GM21576 (cell line): ENCODE measurements around the gene TMEM175.
"Not testable (repeated sequence)": the region's sequence is repeated elsewhere in the genome, so short reads cannot be mapped to it uniquely, and the experiment has no call there.

Experiments
- ATAC-seq: cut with Tn5 transposase; IDR thresholded peaks from one replicate; pipeline ENCODE4 v1.9.1; 2021; ENCODE audit warnings: mild to moderate bottlenecking, moderate library complexity; ENCODE audit not compliant: unreplicated experiment

TMEM175 gene

DNA sequence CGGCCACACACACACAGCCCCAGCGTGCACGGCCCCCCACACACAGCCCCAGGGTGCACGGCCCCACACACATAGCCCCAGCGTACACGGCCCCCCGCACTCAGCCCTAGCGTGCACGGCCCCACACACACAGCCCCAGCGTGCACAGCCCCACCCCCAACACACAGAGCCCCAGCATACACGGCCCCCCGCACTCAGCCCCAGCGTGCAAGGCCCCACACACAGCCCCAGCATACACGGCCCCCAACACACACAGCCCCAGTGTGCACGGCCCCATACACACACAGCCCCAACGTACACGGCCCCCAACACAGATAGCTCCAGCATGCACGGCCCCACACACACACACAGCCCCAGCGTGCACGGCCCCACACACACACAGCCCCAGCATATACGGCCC is 17.7 kb upstream of the TMEM175 start:
- ATAC-seq = no peak

DNA sequence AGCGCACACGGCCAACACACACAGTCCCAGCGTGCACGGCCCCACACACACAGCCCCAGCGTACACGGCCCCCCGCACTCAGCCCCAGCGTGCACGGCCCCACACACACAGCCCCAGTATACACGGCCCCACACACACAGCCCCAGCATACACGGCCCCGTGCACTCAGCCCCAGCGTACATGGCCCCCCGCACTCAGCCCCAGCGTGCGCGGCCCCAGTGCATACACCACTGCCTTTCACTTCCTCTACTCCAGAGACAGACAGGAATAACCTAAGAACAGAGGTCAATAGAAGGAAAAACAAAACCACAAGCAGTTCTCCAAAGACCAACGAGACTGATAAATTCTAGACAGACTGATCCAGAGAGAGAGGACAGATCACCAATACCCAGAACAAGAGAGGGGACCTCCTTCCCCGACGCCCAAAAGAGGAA is 17.2 kb upstream of the TMEM175 start:
- no peak for ATAC-seq

DNA sequence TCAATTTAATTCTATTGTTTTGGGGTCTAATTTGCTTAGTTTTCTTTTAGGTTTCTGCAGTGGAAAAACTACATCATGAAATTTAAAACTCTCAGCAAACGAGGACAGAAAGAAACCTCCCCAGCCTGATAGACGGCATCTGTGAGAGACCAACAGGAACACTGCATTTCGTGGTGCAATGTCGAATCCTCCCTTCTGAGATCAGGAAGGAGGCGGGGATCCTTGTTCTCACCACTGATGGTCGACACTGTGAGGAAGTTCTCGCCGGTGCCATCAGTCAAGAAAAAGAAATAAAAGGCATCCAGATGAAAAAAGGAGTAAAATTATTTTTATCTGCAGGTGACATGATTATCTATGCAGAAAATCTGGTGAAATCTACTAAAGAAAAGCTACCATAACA is 16.7 kb upstream of the TMEM175 start:
- ATAC-seq = no peak

DNA sequence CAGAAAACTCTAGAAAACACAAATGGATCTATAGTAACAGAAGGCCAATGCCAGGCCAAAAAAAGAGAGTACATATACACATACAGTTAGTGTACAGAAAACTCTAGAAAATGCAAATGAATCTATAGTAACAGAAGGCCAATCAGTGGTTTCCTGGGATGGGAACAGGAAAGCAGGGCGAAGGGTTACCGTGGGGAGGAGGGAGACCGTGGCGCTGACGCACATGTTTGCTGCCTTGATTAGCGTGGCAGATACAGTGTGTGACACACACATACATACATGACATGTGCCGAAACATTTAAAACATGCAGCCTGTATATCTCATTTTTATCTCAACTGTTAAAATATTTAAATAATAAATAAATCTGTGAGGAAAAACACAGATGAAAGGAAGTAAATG is 14.8 kb upstream of the TMEM175 start:
- no peak for ATAC-seq

DNA sequence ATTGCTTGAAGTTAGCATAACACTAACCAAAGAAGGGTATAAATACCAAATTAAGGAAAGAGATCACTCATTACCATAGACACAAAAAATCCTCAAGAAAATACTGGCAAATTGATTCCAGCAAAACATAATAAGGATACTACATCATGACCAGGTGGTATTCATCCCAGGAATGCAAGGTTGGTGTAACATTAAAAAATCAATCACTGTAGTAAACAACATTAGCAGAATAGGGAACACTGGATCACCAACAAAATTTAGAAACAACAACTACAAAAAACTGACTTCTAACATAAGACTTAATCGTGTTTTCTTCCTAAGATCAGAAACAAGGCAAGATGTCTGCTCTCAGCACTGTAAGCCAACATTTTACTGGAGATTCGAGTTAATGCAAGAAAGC is 14.3 kb upstream of the TMEM175 start:
- ATAC-seq = no peak

DNA sequence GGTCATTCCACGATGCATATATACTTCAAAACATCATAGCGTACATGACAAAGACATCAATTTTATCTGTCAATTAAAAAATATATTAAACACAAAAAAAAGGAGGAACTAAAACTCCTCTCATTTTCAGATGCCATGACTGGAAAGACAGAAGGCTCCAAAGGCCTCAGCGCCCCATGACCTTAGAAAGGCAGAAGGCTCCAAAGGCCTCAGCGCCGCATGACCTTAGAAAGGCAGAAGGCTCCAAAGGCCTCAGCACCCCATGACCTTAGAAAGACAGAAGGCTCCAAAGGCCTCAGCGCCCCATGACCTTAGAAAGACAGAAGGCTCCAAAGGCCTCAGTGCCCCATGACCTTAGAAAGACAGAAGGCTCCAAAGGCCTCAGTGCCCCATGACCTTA is 13.7 kb upstream of the TMEM175 start:
- not testable (repeated sequence) for ATAC-seq

DNA sequence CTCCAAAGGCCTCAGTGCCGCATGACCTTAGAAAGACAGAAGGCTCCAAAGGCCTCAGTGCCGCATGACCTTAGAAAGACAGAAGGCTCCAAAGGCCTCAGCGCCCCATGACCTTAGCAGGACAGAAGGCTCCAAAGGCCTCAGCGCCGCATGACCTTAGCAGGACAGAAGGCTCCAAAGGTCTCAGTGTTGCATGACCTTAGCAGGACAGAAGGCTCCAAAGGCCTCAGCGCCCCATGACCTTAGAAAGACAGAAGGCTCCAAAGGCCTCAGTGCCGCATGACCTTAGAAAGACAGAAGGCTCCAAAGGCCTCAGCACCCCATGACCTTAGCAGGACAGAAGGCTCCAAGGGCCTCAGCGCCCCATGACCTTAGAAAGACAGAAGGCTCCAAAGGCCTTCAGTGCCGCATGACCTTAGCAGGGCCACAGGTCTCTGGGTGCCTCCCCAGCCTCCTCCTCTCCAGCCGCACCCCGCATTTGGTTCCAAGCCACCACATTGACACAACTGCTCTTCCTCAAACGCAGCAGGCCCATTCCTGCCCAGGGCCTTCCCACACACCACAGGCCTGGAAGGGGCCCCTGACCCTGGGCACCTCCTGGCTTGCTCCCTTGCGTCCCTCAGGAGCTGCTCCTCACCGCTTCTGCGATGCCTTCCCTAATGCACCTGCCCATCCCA is 13.1 kb upstream of the TMEM175 start:
- ATAC-seq = not testable (repeated sequence)

DNA sequence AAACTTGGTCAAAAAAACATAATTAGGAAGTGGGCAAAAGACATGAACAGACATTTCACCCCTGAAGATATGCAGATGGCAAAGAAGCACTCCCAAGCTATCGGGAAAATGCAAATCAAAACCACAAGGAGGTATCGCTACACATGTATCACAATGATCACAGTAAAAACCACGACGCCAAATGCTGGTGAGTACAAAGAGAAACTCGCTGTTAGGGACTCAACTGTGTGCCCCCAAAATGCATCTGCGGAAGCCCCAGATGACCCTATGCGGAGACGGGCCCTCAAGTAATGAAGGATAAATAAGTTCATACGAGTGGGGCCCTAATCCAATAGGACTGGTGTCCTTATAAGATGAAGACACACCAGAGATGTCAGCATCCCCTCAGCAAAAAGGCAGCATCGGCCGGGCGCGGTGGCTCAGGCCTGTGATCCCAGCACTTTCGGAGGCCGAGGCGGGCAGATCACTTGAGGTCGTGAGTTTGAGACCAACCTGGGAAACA is 10.4 kb upstream of the TMEM175 start:
- peak; percentile 57 for ATAC-seq

DNA sequence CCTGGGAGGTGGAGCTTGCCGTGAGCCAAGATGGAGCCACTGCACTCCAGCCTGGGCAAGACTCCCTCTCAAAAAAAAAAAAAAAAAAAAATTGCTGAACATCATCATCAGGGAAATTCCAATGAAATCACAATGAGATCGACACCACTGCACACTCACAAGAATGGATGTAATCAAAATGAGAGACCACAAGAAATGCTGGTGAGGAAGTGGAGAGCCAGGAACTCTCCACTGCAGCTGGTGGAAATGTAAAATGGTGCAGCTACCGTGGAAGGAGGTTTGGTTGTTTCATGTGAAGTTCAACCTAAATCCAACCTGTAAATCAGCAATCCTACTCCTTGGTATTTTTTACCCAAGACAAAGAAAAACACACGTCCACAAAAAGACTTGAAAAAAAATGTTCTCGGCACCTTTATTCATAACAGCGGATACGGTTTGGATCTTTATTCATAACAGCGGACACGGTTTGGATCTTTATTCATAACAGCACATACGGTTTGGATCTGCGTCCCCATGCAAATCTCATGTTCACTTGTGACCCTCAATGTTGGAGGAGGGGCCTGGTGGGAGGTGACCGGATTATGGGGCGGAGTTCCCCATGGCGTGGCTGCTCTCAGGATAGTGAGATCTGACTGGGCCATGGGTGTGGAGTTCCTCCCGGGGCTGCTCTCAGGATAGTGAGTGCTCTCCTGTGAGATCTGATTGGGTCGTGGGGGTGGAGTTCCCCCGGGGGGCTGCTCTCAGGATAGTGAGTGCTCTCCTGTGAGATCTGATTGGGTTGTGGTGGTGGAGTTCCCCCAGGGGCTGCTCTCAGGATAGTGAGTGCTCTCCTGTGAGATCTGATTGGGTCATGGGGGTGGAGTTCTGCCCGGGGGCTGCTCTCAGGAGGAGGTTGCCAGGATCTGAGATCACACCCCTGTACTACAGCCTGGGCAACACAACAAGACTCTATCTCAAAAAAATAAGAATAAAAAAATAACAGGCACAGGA is 7.9 kb upstream of the TMEM175 start:
- ATAC-seq = peak; percentile 54

DNA sequence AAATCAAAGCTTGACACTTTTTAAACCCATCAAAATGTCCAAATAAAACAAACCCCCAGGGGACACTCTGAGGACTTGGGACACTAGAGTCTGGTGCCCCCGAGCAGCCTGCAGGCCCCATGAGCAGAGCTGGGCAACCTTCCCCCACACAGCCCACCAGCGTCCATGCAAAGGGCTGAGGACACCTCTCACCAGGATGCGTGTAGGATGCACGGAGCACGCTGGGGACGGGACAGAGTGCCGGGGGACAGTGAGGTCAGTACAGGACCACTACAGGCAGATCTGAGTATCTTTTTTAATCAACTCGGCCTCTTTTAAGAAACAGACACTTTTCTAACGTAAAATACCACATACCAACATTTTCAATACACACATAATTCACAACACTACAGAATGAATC is 7.1 kb upstream of the TMEM175 start:
- no peak for ATAC-seq

DNA sequence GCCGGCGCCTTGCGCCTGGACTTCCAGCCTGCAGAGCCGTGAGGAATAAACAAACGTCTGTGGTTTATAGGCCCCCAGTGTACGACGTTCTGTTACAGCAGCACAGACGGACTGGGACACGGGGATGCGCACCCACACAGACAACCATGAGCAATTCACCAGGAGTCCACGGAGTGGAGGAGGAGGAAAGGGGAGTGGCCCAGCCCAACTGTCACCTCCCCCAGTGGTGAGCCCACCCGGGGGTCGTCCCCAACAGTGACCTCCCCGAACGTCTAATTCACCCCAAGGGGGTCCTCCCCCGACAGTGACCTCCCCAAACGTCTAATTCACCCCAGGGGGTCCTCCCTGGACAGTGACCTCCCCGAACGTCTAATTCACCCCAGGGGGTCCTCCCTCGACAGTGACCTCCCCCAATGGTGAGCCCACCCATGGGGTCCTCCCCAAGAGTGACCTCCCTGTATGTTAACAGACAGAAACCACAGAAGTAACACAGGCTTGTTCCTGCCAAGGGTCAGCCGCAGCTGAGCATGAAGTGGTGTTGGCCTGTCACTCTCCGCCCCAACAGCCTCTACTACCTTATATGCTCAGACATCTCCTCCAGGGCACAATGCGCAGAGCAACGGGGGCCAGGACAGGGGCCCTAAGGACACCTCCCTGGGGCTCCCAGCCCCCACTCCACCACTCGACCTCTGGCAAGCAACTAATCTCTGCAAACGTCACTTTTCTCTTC is 6.3 kb upstream of the TMEM175 start:
- no peak for ATAC-seq

DNA sequence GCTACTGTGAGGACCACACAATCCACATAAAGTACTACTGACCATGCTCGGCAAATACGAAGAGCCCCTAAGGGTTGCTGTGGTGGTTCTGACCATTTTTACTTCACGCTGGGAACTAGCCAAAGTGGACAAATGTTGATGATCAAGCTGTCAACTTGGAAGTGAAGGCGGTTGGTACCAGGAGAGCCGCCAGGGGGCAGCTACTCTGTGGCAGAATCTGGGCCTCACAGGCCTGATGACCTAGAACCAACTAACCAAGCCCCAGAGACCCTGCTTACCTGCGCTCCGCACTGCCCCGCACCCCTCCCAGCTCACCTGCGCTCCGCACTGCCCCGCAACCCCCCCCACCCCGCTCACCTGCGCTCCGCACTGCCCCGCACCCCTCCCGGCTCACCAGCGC is 5.7 kb upstream of the TMEM175 start:
- ATAC-seq = no peak

DNA sequence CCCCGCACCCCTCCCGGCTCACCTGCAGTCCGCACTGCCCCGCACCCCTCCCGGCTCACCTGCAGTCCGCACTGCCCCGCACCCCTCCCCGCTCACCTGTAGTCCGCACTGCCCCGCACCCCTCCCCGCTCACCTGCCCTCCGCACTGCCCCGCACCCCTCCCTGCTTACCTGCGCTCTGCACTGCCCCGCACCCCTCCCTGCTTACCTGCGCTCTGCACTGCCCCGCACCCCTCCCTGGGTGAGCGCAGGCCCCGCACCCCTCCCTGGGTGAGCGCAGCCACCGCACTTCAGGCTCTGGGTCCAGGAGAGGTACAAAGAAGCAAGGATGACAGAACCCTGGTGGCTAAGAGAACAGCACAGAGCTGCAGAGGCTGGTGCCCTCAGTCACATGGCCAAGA is 4.7 kb upstream of the TMEM175 start:
- ATAC-seq = not testable (repeated sequence)

DNA sequence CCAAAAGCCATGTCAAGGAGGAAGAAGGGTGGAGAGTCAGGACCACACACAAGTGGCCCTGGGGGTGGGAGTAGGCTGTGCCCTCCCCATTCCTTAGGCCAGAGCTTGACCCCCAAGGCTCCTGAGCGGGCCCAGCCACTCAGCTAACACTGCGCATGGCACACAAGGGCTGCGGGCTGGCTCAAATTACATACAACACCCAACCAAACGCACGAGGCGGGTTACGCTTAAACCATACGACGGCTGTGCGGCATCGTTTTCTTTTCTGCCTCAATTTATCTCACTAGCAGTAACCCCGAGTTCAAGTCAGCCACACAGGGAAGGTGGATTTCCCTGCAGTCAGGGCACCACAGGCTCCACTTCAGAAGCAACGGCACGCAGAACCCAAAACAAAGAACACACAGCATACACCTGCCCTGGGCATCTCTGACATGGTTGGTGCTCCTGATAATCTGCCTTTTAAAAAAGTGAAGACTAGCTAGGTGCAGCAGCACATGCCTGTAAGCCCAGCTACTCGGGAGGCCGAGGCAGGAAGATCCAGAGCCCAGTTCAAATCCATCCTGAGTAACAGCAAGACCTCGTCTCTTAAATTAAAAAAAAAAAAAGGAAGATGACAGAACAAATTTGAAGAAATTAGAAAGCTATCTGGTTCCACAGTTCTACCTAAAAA is 3.0 kb upstream of the TMEM175 start:
- no peak for ATAC-seq

DNA sequence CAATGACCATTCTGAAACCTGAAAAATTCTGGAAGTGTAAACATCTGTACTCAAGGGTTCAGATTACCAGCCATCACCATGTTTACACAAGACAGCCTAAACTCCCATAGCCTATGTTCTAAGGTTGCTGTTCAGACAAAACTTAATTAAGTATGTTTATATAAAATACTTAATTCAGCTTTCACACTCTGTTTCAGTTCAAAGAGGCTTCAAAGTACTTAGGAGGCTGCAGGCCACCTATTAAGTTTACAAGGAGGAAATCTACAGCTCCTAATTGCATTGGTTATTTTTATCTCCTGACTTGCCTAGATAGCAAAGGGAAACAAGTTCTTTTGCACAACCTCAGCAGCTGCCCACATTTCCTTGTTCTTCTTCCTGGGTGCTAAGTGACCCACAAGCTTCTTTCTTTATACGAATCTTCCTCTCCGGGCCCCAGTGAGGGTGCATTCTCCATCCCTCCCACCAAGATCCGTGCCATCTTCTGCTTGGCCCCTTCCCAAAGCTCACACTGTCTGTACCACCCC is 2.2 kb upstream of the TMEM175 start:
- ATAC-seq = no peak

DNA sequence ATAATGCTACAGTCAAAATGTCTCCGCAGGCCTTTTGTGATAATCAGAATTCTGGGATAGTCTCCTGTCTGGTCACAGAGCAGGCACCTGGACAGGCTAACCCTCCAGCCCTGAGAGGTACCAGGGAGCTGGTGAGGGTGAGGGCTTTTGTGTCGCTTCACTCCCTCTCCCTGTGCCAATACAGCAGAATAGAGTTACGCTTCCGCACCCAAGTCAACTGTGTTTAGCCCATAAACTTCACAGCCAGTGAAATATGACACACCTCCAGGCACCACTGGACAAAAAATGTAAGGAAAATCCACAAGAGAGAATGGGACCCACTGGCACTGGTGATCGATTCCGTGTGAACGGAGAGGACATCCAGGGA is 1.4 kb upstream of the TMEM175 start:
- ATAC-seq = no peak

DNA sequence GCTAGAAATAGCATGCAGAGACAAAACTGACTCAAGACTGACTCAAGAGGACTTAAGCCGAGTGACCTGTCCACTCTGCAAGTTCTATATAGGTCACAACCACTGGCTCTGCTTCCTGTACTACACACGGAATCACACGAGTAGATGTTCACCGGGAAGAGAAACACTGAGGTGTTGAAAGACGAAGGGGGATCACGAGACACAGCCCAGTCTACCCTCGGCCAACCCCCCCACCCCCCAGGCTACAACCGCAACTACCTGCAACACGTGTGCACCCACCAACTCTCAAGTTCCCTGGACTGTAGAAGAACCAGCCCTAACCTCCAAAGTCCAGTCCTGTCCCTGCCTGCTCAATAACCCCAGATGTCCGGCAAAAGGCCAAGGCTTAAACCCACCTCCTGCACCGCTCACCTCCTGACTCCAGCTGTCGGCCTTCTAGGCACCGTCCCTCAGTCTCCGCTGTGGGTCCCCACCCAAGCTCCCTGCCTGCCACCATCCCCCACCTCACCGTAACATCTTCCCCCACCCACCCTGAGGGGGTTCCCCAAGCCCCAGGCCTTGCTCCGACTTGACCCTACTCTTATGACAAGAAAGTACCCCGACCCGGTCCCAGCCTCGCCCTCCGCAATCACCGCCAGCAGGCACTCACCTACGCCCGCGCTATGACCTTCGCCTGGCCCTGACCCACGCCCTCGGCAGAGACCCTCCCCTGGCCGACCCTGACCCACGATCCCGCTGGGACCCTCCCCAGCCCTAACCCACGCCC is 883 bp upstream of the TMEM175 start:
- ATAC-seq = no peak

DNA sequence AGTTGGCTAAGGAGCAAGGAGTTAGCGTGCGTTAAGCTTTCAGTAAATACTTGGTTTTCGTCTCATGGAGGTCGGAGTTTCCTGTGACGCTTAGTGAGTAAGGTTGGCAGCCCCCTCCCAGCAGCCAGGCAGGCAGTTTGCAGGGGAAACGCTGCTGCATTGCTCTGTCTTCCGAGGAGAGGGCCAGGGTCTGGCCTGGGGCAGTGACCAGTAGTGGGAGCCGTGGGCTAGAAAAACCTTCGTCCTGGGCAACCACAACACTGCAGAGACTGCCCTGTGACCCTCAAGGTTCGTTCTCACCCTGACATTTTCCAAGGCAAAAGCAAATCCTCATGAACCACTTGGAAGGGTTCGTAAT is 432 bp downstream of the TMEM175 start:
- ATAC-seq = no peak

DNA sequence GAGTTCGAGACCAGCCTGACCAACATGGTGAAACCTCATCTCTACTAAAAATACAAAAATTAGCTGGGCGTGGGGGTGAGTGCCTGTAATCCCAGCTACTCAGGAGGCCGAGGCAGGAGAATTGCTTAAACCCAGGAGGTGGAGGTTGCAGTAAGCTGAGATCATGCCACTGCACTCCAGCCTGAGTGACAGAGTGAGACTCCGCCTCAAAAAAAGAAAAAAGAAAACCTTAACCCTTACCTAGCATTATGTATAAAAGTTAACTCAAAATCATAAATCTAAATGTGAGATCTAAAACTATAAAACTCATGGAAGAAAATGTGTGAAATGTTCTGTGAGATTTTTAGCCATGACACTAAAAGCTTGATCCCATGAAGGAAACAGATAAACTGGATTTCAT is 7.2 kb downstream of the TMEM175 start:
- ATAC-seq = not testable (repeated sequence)
